ENCODE measurements around the gene RIPOR2.

- TF ChIP-seq CTCF (IDR thresholded peaks at IDR 0.05; ENCODE audit: extremely low read depth in 1 of 2, insufficient read depth in 1 of 2, low read depth in 1 of 2, low read length in 2 of 2) (no peak), EZH2 (IDR thresholded peaks at IDR 0.05; ENCODE audit: borderline replicate concordance, low read depth, low read length, severe bottlenecking) (no peak), POLR2A (IDR thresholded peaks at IDR 0.05; ENCODE audit: low read depth, low read length) (no peak), MAX (IDR thresholded peaks at IDR 0.05; ENCODE audit: insufficient read depth, insufficient read length) (no peak), FOS (IDR thresholded peaks at IDR 0.05; ENCODE audit: borderline replicate concordance, insufficient read depth, low read length) (no peak), MYC (IDR thresholded peaks at IDR 0.05; ENCODE audit: low read depth, low read length) (no peak), JUN (IDR thresholded peaks at IDR 0.05; ENCODE audit: borderline replicate concordance, insufficient read depth, insufficient read length, low read depth) (no peak)
These were observed 86.0 kb downstream of the RIPOR2 start for GRCh38 chr6:24849713-24850112.

Measured in endothelial cell of umbilical vein (primary cell).